Measurements from ENCODE around the gene CDR2. TPM values are rescaled to one million over a fixed set of nuclear protein-coding genes. Genes with fewer than 3 reads are reported as not detected.

Gene CDR2
- total RNA-seq, 1 experiment from 2014 or later: 35.7 TPM

GRCh38 chr16:22318690-22319358, 55.6 kb downstream of the CDR2 start:
- no TSS peak for BruUV-seq (replicated peaks)
- TF ChIP-seq POLR2AphosphoS5 (IDR thresholded peaks at IDR 0.05; ENCODE audit: low read depth, low read length) (no peak), CTCF (IDR thresholded peaks at IDR 0.05) (peak; percentile 84)
- intact Hi-C loops (cut with micrococcal nuclease; ENCODE audit: unreplicated experiment) (no loop called here), in situ Hi-C loops (cut with HindIII; ENCODE audit: low pct_unique_long_range_greater_than_20kb, low sequenced_read_pairs) (no loop called here)
- ATAC-seq: peak; percentile 33; the same call in 1 of the 2 replicates
- H3K4me1 ChIP-seq (ENCODE audit: control insufficient read depth, insufficient read depth, low read length): no peaks in the 10 kb centered on the region
- no peaks in the 10 kb centered on the region for H3K9me3 ChIP-seq (ENCODE audit: control insufficient read depth, insufficient read depth, low read depth, low read length)
- no peak for DNase-seq (ENCODE audit: low read depth, low spot score)
- no peaks in the 10 kb centered on the region for H3K27me3 ChIP-seq (ENCODE audit: control insufficient read depth, insufficient read depth, low read length)
- H3K4me3 ChIP-seq (ENCODE audit: low read depth in 2 of 2, low read length in 2 of 2): no peak overlapping the region
- POLR2A ChIA-PET: no interaction called here
- H3K27ac ChIP-seq (ENCODE audit: low read length): no peak overlapping the region
- H3K36me3 ChIP-seq (ENCODE audit: control insufficient read depth, insufficient read depth, low read length): no peaks in the 10 kb centered on the region; the same call in none of the 2 replicates
- CTCF ChIA-PET: no interaction called here

- no peak for ATAC-seq
- no peak overlapping the region for H3K27ac ChIP-seq (ENCODE audit: low read length)
- CTCF ChIA-PET: no interaction called here
- no peaks in the 10 kb centered on the region for H3K27me3 ChIP-seq (ENCODE audit: control insufficient read depth, insufficient read depth, low read length)
- intact Hi-C loops (cut with micrococcal nuclease; ENCODE audit: unreplicated experiment) (no loop called here), in situ Hi-C loops (cut with HindIII; ENCODE audit: low pct_unique_long_range_greater_than_20kb, low sequenced_read_pairs) (no loop called here)
- H3K4me1 ChIP-seq (ENCODE audit: control insufficient read depth, insufficient read depth, low read length): no peaks in the 10 kb centered on the region
- no peaks in the 10 kb centered on the region for H3K9me3 ChIP-seq (ENCODE audit: control insufficient read depth, insufficient read depth, low read depth, low read length)
- no peak overlapping the region for H3K4me3 ChIP-seq (ENCODE audit: low read depth in 2 of 2, low read length in 2 of 2)
- no TSS peak for BruUV-seq (replicated peaks)
- TF ChIP-seq REST (IDR thresholded peaks at IDR 0.05; ENCODE audit: insufficient read depth in 1 of 2, low read depth in 2 of 2, low read length in 1 of 2) (no peak), TCF7L2 (IDR thresholded peaks at IDR 0.05; ENCODE audit: low read depth, low read length) (no peak), POLR2AphosphoS5 (IDR thresholded peaks at IDR 0.05; ENCODE audit: low read depth, low read length) (no peak), CTCF (IDR thresholded peaks at IDR 0.05) (no peak)
- POLR2A ChIA-PET: no interaction called here
- DNase-seq (ENCODE audit: low read depth, low spot score): no peak
- no peaks in the 10 kb centered on the region; the same call in 1 of the 2 replicates for H3K36me3 ChIP-seq (ENCODE audit: control insufficient read depth, insufficient read depth, low read length)
Measured at GRCh38 chr16:22317625-22318024, 56.8 kb downstream of the CDR2 start.

All from Panc1 (cell line).